Measurements from ENCODE around the gene KLKB1.
"Not testable (repeated sequence)": the region's sequence is repeated elsewhere in the genome, so short reads cannot be mapped to it uniquely, and the experiment has no call there.

Gene KLKB1

GRCh38 chr4:186227744-186228513 is 622 bp downstream of the KLKB1 start:
- DNase-seq (ENCODE audit: low spot score) = no peak

- no peak for DNase-seq (ENCODE audit: low spot score)
Observed at GRCh38 chr4:186228514-186228894, 1.2 kb downstream of the KLKB1 start.

- DNase-seq (ENCODE audit: low spot score) = no peak
Observed at GRCh38 chr4:186234367-186234766, 7.1 kb downstream of the KLKB1 start.

- DNase-seq (ENCODE audit: low spot score) = no peak
Observed at GRCh38 chr4:186236126-186236525, 8.8 kb downstream of the KLKB1 start.

- DNase-seq (ENCODE audit: low spot score) = no peak
Observed at GRCh38 chr4:186240452-186240847, 13.1 kb downstream of the KLKB1 start.

- DNase-seq (ENCODE audit: low spot score) = no peak
Observed at GRCh38 chr4:186240848-186241491, 13.7 kb downstream of the KLKB1 start.

- DNase-seq (ENCODE audit: low spot score) = no peak
Observed at GRCh38 chr4:186241616-186242015, 14.3 kb downstream of the KLKB1 start.

GRCh38 chr4:186242031-186242430 is 14.7 kb downstream of the KLKB1 start:
- DNase-seq (ENCODE audit: low spot score) = not testable (repeated sequence)

- no peak for DNase-seq (ENCODE audit: low spot score)
Observed at GRCh38 chr4:186243331-186243730, 16.0 kb downstream of the KLKB1 start.

GRCh38 chr4:186244835-186245234 is 17.5 kb downstream of the KLKB1 start:
- no peak for DNase-seq (ENCODE audit: low spot score)

- DNase-seq (ENCODE audit: low spot score) = not testable (repeated sequence)
Observed at GRCh38 chr4:186247062-186247752, 19.9 kb downstream of the KLKB1 start.

- no peak for DNase-seq (ENCODE audit: low spot score)
Observed at GRCh38 chr4:186248643-186249042, 21.3 kb downstream of the KLKB1 start.

GRCh38 chr4:186249785-186250754 is 22.8 kb downstream of the KLKB1 start:
- DNase-seq (ENCODE audit: low spot score) = no peak

- DNase-seq (ENCODE audit: low spot score) = no peak
Observed at GRCh38 chr4:186250760-186251159, 23.5 kb downstream of the KLKB1 start.

GRCh38 chr4:186255122-186255521 is 27.8 kb downstream of the KLKB1 start:
- DNase-seq (ENCODE audit: low spot score) = no peak

- DNase-seq (ENCODE audit: low spot score) = no peak
Observed at GRCh38 chr4:186258216-186258811, 31.0 kb downstream of the KLKB1 start.

- no peak for DNase-seq (ENCODE audit: low spot score)
Observed at GRCh38 chr4:186260117-186260503, 32.8 kb downstream of the KLKB1 start.

GRCh38 chr4:186260504-186261448 is 33.5 kb downstream of the KLKB1 start:
- DNase-seq (ENCODE audit: low spot score) = no peak

- no peak for DNase-seq (ENCODE audit: low spot score)
Observed at GRCh38 chr4:186264660-186265059, 37.4 kb downstream of the KLKB1 start.

GRCh38 chr4:186265250-186265649 is 37.9 kb downstream of the KLKB1 start:
- not testable (repeated sequence) for DNase-seq (ENCODE audit: low spot score)
